Measurements from ENCODE around the gene TRAF1. TPM values are rescaled to one million over a fixed set of nuclear protein-coding genes. Genes with fewer than 3 reads are reported as not detected.

The TRAF1 gene
- total RNA-seq, 2 experiments from 2014 or later, result 60.3 to 61.7 TPM

GRCh38 chr9:120866651-120867050, 59.9 kb downstream of the TRAF1 start:
- no peak overlapping the region for H3K27ac ChIP-seq (ENCODE audit: low read depth in 1 of 2, low read length in 2 of 2)
- peaks cover 72% of the 10 kb centered on the region for H3K36me3 ChIP-seq (ENCODE audit: insufficient read depth, low read length)
- H3K9me3 ChIP-seq (ENCODE audit: control insufficient read depth in 1 of 2, insufficient read depth in 1 of 2, low read length in 2 of 2), result no peaks in the 10 kb centered on the region
- no peaks in the 10 kb centered on the region for H3K27me3 ChIP-seq (ENCODE audit: control insufficient read depth in 1 of 2, insufficient read depth in 2 of 2, low read length in 2 of 2)
- Mint-ChIP-seq H3K9me3 (no peaks in the 10 kb centered on the region), H3K4me3 (no peak overlapping the region), H3K4me1 (ENCODE audit: low read depth) (peaks cover 11% of the 10 kb centered on the region), H3K27me3 (no peaks in the 10 kb centered on the region), H3K36me3 (ENCODE audit: low read depth) (peaks cover 63% of the 10 kb centered on the region), H3K27ac (no peak overlapping the region)
- CTCF ChIA-PET, result interaction anchor here (0.8 to 1.7 kb wide), 2 partner anchors 20 to 49 kb away, joined by 3 read pairs; no protein-coding TSS in a partner anchor
- peaks cover 24% of the 10 kb centered on the region for H3K4me1 ChIP-seq (ENCODE audit: insufficient read depth, low read length)
- ATAC-seq (ENCODE audit: poor library complexity) (no peak), DNase-seq (no peak)
- no peak for TF ChIP-seq CTCF (IDR thresholded peaks at IDR 0.05)
- POLR2A ChIA-PET, result interaction anchor here (3.6 to 4.7 kb wide), 3 partner anchors 20 to 70 kb away, joined by 24 to 68 read pairs (median 33); no protein-coding TSS in a partner anchor
- H3K4me3 ChIP-seq (ENCODE audit: low read length), result no peak overlapping the region
- intact Hi-C loops (cut with DNase I, micrococcal nuclease), result loop anchor here in 1 of 2 experiments (2.0 to 5.0 kb wide), 3 partner anchors 24 to 206 kb away; partner anchors contain the start of genes CNTRL and PSMD5

- Histone ChIP-seq H3K4me1 (ENCODE audit: insufficient read depth, low read length) (peaks cover 24% of the 10 kb centered on the region), H3K4me3 (ENCODE audit: low read length) (no peak overlapping the region), H3K9me3 (ENCODE audit: control insufficient read depth in 1 of 2, insufficient read depth in 1 of 2, low read length in 2 of 2) (no peaks in the 10 kb centered on the region), H3K27ac (ENCODE audit: low read depth in 1 of 2, low read length in 2 of 2) (no peak overlapping the region), H3K36me3 (ENCODE audit: insufficient read depth, low read length) (peaks cover 80% of the 10 kb centered on the region), H3K27me3 (ENCODE audit: control insufficient read depth in 1 of 2, insufficient read depth in 2 of 2, low read length in 2 of 2) (no peaks in the 10 kb centered on the region)
- ATAC-seq (ENCODE audit: poor library complexity) (no peak), DNase-seq (no peak)
- no peak overlapping the region for H3K4me3 Mint-ChIP-seq
- peak overlapping the region; percentile 58 for H3K27ac Mint-ChIP-seq
- H3K27me3 Mint-ChIP-seq, result no peaks in the 10 kb centered on the region
- H3K9me3 Mint-ChIP-seq, result no peaks in the 10 kb centered on the region
- H3K4me1 Mint-ChIP-seq (ENCODE audit: low read depth), result peaks cover 11% of the 10 kb centered on the region
- CTCF ChIA-PET, result no interaction called here
- TF ChIP-seq CTCF (IDR thresholded peaks at IDR 0.05), result no peak
- intact Hi-C loops (cut with DNase I, micrococcal nuclease), result loop anchor here in 1 of 2 experiments (2.0 to 5.0 kb wide), 3 partner anchors 23 to 206 kb away; partner anchors contain the start of genes CNTRL and PSMD5
- peaks cover 63% of the 10 kb centered on the region for H3K36me3 Mint-ChIP-seq (ENCODE audit: low read depth)
- POLR2A ChIA-PET, result no interaction called here
Measured at GRCh38 chr9:120865809-120866208, 60.8 kb downstream of the TRAF1 start.

- Histone ChIP-seq H3K4me3 (ENCODE audit: low read length) (no peak overlapping the region), H3K9me3 (ENCODE audit: control insufficient read depth in 1 of 2, insufficient read depth in 1 of 2, low read length in 2 of 2) (no peaks in the 10 kb centered on the region), H3K4me1 (ENCODE audit: insufficient read depth, low read length) (peaks cover 21% of the 10 kb centered on the region), H3K36me3 (ENCODE audit: insufficient read depth, low read length) (peaks cover 80% of the 10 kb centered on the region), H3K27ac (ENCODE audit: low read depth in 1 of 2, low read length in 2 of 2) (no peak overlapping the region), H3K27me3 (ENCODE audit: control insufficient read depth in 1 of 2, insufficient read depth in 2 of 2, low read length in 2 of 2) (no peaks in the 10 kb centered on the region)
- Mint-ChIP-seq H3K9me3 (no peaks in the 10 kb centered on the region), H3K4me1 (ENCODE audit: low read depth) (peaks cover 11% of the 10 kb centered on the region), H3K27me3 (no peaks in the 10 kb centered on the region), H3K4me3 (no peak overlapping the region), H3K36me3 (ENCODE audit: low read depth) (peaks cover 70% of the 10 kb centered on the region), H3K27ac (peak overlapping the region; percentile 58)
- intact Hi-C loops (cut with DNase I, micrococcal nuclease), result loop anchor here in 1 of 2 experiments (5.0 kb wide), 2 partner anchors 192 to 207 kb away; partner anchors contain the start of gene CNTRL
- ATAC-seq (ENCODE audit: poor library complexity), result no peak
- CTCF ChIA-PET, result no interaction called here
- POLR2A ChIA-PET, result interaction anchor here (0.6 kb wide), 1 partner anchor 22 kb away, joined by 3 read pairs; no protein-coding TSS in a partner anchor
- no peak for TF ChIP-seq CTCF (IDR thresholded peaks at IDR 0.05)
- no peak for DNase-seq
Measured at GRCh38 chr9:120865176-120865575, 61.4 kb downstream of the TRAF1 start.

Data from CD4-positive, alpha-beta T cell (primary cell).